GM23248 (cell line): ENCODE results near the gene RAI14. TPM values are rescaled to one million over a fixed set of nuclear protein-coding genes. Genes with fewer than 3 reads are reported as not detected.

ENCODE experiments used
- DNase-seq: peaks from one replicate; pipeline ENCODE4 v3.0.0-alpha.2; 2015
- H2AFZ ChIP-seq: fragments of 200-600 bp; sonication (generic); 2 replicates; pipeline ENCODE4 v1.6.1; 2016; ENCODE audit warnings: antibody characterized with exemption
- H3F3A ChIP-seq: fragments of 200-600 bp; sonication (generic); 2 replicates; pipeline ENCODE4 v1.6.1; 2016; ENCODE audit warnings: mild to moderate bottlenecking, antibody characterized with exemption, mixed run types; ENCODE audit not compliant: insufficient read depth
- H3K27ac ChIP-seq: fragments of 200-600 bp; sonication (generic); 2 replicates; pipeline ENCODE4 v1.5.1; 2016; ENCODE audit warnings: mild to moderate bottlenecking
- H3K27me3 ChIP-seq: fragments of 200-600 bp; sonication (generic); replicated peaks from 2 replicates; pipeline ENCODE4 v1.6.1; 2016; ENCODE audit warnings: mild to moderate bottlenecking; ENCODE audit not compliant: insufficient read depth
- H3K36me3 ChIP-seq: fragments of 200-600 bp; sonication (generic); 2 replicates; pipeline ENCODE4 v1.6.1; 2016; ENCODE audit warnings: low read depth, mild to moderate bottlenecking
- H3K4me1 ChIP-seq: fragments of 200-600 bp; sonication (generic); 2 replicates; pipeline ENCODE4 v1.6.1; 2016; ENCODE audit warnings: mild to moderate bottlenecking; ENCODE audit not compliant: insufficient read depth
- H3K4me2 ChIP-seq: fragments of 200-600 bp; sonication (generic); one replicate; pipeline ENCODE4 v1.6.1; 2016; ENCODE audit warnings: mild to moderate bottlenecking; ENCODE audit not compliant: unreplicated experiment
- H3K4me3 ChIP-seq: fragments of 200-600 bp; sonication (generic); 2 replicates; pipeline ENCODE4 v1.5.1; 2016; ENCODE audit warnings: mild to moderate bottlenecking
- H3K79me2 ChIP-seq: fragments of 200-600 bp; sonication (generic); 2 replicates; pipeline ENCODE4 v1.6.1; 2016; ENCODE audit warnings: mild to moderate bottlenecking; ENCODE audit not compliant: insufficient read depth
- H3K9ac ChIP-seq: fragments of 200-600 bp; sonication (generic); 2 replicates; pipeline ENCODE4 v1.6.1; 2016; ENCODE audit warnings: mild to moderate bottlenecking
- H3K9me2 ChIP-seq: fragments of 200-600 bp; sonication (generic); 2 replicates; pipeline ENCODE4 v1.6.1; 2016; ENCODE audit warnings: mixed run types, mild to moderate bottlenecking, moderate library complexity; ENCODE audit not compliant: insufficient read depth
- H3K9me3 ChIP-seq: fragments of 200-600 bp; sonication (generic); one replicate; pipeline ENCODE4 v1.6.1; 2017; ENCODE audit warnings: low read depth
- H4K20me1 ChIP-seq: fragments of 200-600 bp; sonication (generic); 2 replicates; pipeline ENCODE4 v1.6.0; 2016; ENCODE audit not compliant: insufficient read depth
- EZH2 ChIP-seq: fragments of 200-600 bp; sonication (generic); IDR thresholded peaks from 2 replicates; pipeline ENCODE4 v1.6.1; 2018; ENCODE audit warnings: antibody characterized with exemption, mild to moderate bottlenecking; ENCODE audit not compliant: insufficient read depth, poor library complexity, severe bottlenecking
- EZH2phosphoT487 ChIP-seq: fragments of 200-600 bp; sonication (generic); IDR thresholded peaks from 2 replicates; pipeline ENCODE4 v1.6.1; 2018; ENCODE audit warnings: antibody characterized with exemption, moderate library complexity, mild to moderate bottlenecking, low read depth; ENCODE audit not compliant: insufficient read depth
- WGBS, 2 experiments: methylation state at CpG; one replicate each; pipeline ENCODE4 v1.1.6; 2015 to 2017; ENCODE audit warnings: low lambda C conversion rate in 2 of 2, low coverage in 1 of 2; ENCODE audit errors: missing lambda C conversion rate in 2 of 2; 5-methylcytosine and 5-hydroxymethylcytosine counted together
- in situ Hi-C: fragments of 300-500 bp; cut with MboI; formaldehyde crosslinking; loops from 2 replicates; pipeline ENCODE4 v1.15.0; 2020
- polyA plus RNA-seq: library from polyadenylated mRNA; unstranded; fragments of >200 nt; fragmentation: Nextera tagmentation; extraction: Ambion mirVana; gene quantifications from 2 replicates; pipeline ENCODE4 v1.2.1, GENCODE V29; 2016
- total RNA-seq: library from RNA; depleted of rRNA; stranded (reverse); fragments of >200 nt; shearing (Covaris generic); gene quantifications from 2 replicates; pipeline ENCODE4 v1.2.3, GENCODE V29; 2014

Gene RAI14
- total and polyA plus RNA-seq, 2 experiments from 2014 or later = 116 to 124 TPM

DNA sequence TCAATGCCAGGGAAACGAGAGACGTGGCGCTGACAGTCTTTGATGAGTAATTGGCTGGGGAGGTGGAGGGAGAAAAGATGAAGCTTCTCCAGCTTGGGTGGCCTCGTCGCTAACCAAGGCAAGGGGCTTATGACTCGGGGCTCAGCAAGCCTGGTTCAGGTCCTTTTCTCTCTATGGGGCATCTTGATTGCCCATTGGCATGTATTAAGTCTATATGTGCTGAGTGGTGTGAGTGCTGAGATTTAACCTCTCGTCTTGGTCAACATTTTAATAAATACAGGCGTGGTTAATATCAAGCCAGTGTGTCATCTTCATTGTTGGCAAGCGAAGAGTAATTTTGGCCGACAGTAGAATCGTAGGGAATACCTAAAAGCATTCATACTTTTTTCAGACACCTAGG is 85.9 kb downstream of the RAI14 start:
- H3K36me3 ChIP-seq = no peaks in the 10 kb centered on the region
- H3K4me2 ChIP-seq = peak overlapping the region; percentile 16
- 48 to 60% methylated on average over 11 of the region's 11 CpGs for WGBS, 2 experiments

GRCh38 chr5:34743878-34744277 is 87.8 kb downstream of the RAI14 start:
- in situ Hi-C loops = no loop called here
- Histone ChIP-seq H3K9me2 (no peaks in the 10 kb centered on the region), H3K27me3 (no peaks in the 10 kb centered on the region), H3K4me3 (0 out of 2 replicates have a peak overlapping the region, but pooled peaks have one; percentile 8), H3K9me3 (no peaks in the 10 kb centered on the region), H2AFZ (no peak overlapping the region), H4K20me1 (no peaks in the 10 kb centered on the region), H3K4me1 (peaks cover 46% of the 10 kb centered on the region), H3K9ac (peak overlapping the region; percentile 59), H3F3A (peaks cover 49% of the 10 kb centered on the region), H3K4me2 (peak overlapping the region; percentile 63), H3K36me3 (no peaks in the 10 kb centered on the region), H3K79me2 (peaks cover 88% of the 10 kb centered on the region), H3K27ac (peak overlapping the region; percentile 93)
- TF ChIP-seq EZH2phosphoT487 (no peak), EZH2 (no peak)
- 14% methylated on average over 3 of the region's 3 CpGs for WGBS, 2 experiments
- peak; percentile 90 for DNase-seq

More for the DNA sequence above, 85.9 kb downstream of the RAI14 start:
- Histone ChIP-seq H3F3A (peaks cover 59% of the 10 kb centered on the region), H3K27me3 (no peaks in the 10 kb centered on the region), H3K4me3 (no peak overlapping the region), H3K4me1 (peaks cover 53% of the 10 kb centered on the region), H3K9ac (peak overlapping the region; percentile 50), H3K79me2 (peaks cover 88% of the 10 kb centered on the region), H2AFZ (no peak overlapping the region), H4K20me1 (no peaks in the 10 kb centered on the region), H3K9me3 (no peaks in the 10 kb centered on the region), H3K27ac (peak overlapping the region; percentile 93), H3K9me2 (no peaks in the 10 kb centered on the region)
- in situ Hi-C loops = no loop called here
- TF ChIP-seq EZH2phosphoT487 (no peak), EZH2 (no peak)
- DNase-seq = peak; percentile 60

- TF ChIP-seq EZH2 = no peak
- TF ChIP-seq EZH2phosphoT487 = no peak
- Histone ChIP-seq H3K36me3 (no peaks in the 10 kb centered on the region), H3K27me3 (no peaks in the 10 kb centered on the region), H3K9me2 (no peaks in the 10 kb centered on the region), H2AFZ (no peak overlapping the region), H3K4me1 (peaks cover 46% of the 10 kb centered on the region), H4K20me1 (no peaks in the 10 kb centered on the region), H3K27ac (0 out of 2 replicates have a peak overlapping the region, but pooled peaks have one; percentile 72), H3K9ac (no peak overlapping the region), H3K9me3 (no peaks in the 10 kb centered on the region), H3K4me2 (no peak overlapping the region), H3K79me2 (peaks cover 86% of the 10 kb centered on the region), H3K4me3 (no peak overlapping the region), H3F3A (peaks cover 60% of the 10 kb centered on the region)
- DNase-seq = no peak
- 98 to 100% methylated on average over 3 of the region's 3 CpGs for WGBS, 2 experiments
- in situ Hi-C loops = no loop called here
Measured at GRCh38 chr5:34748431-34748830, 92.3 kb downstream of the RAI14 start.

DNA sequence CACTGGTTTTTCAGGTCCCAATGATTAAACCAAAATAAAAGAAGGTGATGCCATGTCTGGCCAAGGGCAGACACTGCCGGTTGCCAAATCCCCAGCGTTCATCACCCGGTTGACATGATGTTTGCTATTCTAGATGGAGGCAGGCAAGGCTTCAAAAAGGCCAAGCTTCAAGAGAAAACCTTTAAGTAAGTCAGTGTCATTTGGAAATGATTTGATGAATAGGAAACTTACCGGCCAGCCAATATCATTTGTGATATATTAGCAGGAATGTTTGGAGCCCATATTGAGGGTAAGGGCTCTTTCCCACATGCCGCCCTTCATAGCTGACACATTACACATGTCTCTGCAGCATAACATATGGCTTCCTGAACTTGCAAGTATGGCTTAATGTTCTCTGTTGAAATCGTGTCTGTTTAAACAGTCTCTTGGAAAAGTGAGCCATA is 93.3 kb downstream of the RAI14 start:
- peak; percentile 76 for DNase-seq
- Histone ChIP-seq H3K4me3 (no peak overlapping the region), H3K9me3 (no peaks in the 10 kb centered on the region), H3F3A (peaks cover 51% of the 10 kb centered on the region), H3K36me3 (no peaks in the 10 kb centered on the region), H4K20me1 (no peaks in the 10 kb centered on the region), H3K9ac (peak overlapping the region; percentile 0; the same call in 1 of the 2 replicates), H2AFZ (no peak overlapping the region), H3K27me3 (no peaks in the 10 kb centered on the region), H3K9me2 (no peaks in the 10 kb centered on the region), H3K79me2 (peaks cover 94% of the 10 kb centered on the region), H3K27ac (peak overlapping the region; percentile 72), H3K4me1 (peaks cover 39% of the 10 kb centered on the region), H3K4me2 (peak overlapping the region; percentile 51)
- TF ChIP-seq EZH2phosphoT487 (no peak), EZH2 (no peak)
- 16 to 21% methylated on average over 6 of the region's 6 CpGs for WGBS, 2 experiments
- in situ Hi-C loops = no loop called here

DNA sequence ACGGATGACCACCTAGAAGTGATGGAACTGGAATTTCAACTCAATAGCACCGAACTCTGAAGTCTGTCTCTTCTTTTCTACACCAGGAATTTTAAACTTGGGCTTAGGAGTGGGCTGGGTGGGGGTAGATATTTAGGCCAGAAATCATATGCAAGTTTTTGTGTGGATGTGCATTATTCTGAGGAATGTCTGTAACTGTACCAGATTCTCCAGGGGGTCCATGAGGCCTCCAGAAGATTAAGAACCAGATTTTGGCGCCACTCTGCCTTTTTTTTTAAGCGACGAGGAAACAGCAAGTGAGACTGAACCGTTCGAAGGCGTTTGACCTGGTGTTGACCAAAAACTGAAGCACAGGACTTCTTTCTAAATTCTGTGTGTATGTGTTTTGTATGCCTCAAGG is 94.1 kb downstream of the RAI14 start:
- TF ChIP-seq EZH2 (no peak), EZH2phosphoT487 (no peak)
- in situ Hi-C loops = no loop called here
- H3K9ac ChIP-seq = no peak overlapping the region; the same call in 1 of the 2 replicates
- H3K9me3 ChIP-seq = no peaks in the 10 kb centered on the region
- 89 to 90% methylated on average over 8 of the region's 8 CpGs for WGBS, 2 experiments
- H3K36me3 ChIP-seq = no peaks in the 10 kb centered on the region
- H3K4me3 ChIP-seq = no peak overlapping the region
- H3K79me2 ChIP-seq = peaks cover 94% of the 10 kb centered on the region
- DNase-seq = no peak
- peak overlapping the region; percentile 72 for H3K27ac ChIP-seq
- no peaks in the 10 kb centered on the region for H4K20me1 ChIP-seq
- H2AFZ ChIP-seq = no peak overlapping the region
- H3K9me2 ChIP-seq = no peaks in the 10 kb centered on the region
- H3K4me1 ChIP-seq = peaks cover 34% of the 10 kb centered on the region
- peak overlapping the region; percentile 27 for H3K4me2 ChIP-seq
- H3K27me3 ChIP-seq = no peaks in the 10 kb centered on the region
- peaks cover 44% of the 10 kb centered on the region for H3F3A ChIP-seq
